ENCODE results near the gene TMEM220.

GRCh38 chr17:10769840-10770239 is 40.0 kb upstream of the TMEM220 start:
- TF ChIP-seq, protein P1, sequence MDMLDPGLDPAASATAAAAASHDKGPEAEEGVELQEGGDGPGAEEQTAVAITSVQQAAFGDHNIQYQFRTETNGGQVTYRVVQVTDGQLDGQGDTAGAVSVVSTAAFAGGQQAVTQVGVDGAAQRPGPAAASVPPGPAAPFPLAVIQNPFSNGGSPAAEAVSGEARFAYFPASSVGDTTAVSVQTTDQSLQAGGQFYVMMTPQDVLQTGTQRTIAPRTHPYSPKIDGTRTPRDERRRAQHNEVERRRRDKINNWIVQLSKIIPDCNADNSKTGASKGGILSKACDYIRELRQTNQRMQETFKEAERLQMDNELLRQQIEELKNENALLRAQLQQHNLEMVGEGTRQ (IDR thresholded peaks at IDR 0.05; ENCODE audit: low read depth, low read length), result no peak
- TF ChIP-seq CTCF (conservative IDR thresholded peaks at IDR 0.05; ENCODE audit: low read depth, low read length) (no peak), RAD21 (IDR thresholded peaks at IDR 0.05; ENCODE audit: low read length) (no peak), SMC3 (IDR thresholded peaks at IDR 0.05; ENCODE audit: low read depth, low read length) (no peak), POLR2A (IDR thresholded peaks at IDR 0.05; ENCODE audit: low read depth, low read length) (no peak), BHLHE40 (IDR thresholded peaks at IDR 0.05; ENCODE audit: low read depth, low read length) (no peak)

Measured in IMR-90 (cell line).